ENCODE measurements around the gene MYMK. TPM values are rescaled to one million over a fixed set of nuclear protein-coding genes. Genes with fewer than 3 reads are reported as not detected.

The MYMK gene
- total RNA-seq, 4 donors from 2014 or later, result not detected

DNA sequence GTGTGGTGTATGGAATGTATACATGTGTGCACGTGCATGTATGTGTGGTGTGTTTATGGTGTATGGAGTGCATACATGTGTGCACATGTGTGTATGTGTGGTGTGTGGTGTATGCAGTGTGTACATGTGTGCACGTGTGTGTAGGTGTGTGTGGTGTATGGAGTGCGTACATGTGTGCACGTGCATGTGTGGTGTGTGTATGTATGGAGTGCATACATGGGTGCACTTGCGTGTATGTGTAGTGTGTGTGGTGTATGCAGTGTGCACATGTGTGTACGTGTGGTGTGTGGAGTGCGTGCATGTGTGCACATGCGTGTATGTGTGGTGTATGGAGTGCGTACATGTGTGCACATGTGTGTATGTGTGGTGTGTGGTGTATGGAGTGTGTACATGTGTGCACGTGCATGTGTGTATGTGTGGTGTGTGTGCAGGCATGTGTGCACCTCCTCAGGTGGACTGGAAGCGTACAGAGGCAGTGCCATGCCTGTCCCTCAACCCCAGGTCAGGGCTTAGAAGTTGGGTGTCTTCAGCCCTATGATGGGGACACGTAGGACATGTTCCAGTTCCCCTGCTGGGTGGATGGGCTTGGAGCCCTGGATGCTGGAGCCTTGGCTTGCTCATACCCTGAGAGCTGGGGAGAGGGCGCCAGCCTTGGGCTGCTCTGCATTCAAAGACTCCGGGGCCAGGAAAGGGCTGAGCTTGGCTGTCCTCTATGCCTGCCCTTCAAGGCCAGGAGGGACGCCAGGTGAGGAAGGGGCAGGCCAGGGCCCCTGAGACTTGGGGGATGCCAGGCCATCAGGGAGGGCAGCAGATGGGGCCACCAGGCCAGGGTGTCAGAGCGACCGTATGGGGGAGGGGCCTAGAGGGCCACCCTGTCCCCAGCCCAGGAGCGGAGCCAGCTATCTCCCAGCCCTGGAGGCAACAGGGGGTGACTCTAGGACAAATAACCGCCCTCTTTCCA, 12.2 kb downstream of the MYMK start:
- no peaks in the 10 kb centered on the region for H3K27me3 ChIP-seq
- intact Hi-C loops (cut with DNase I; ENCODE audit: low total_unique reads), result no loop called here
- DNase-seq, result no peak
- H3K4me1 ChIP-seq, result peaks cover 0 to 5% of the 10 kb centered on the region in 2 donors
- H3K4me3 ChIP-seq, result no peak overlapping the region
- no peaks in the 10 kb centered on the region for H3K9me3 ChIP-seq
- H3K27ac ChIP-seq, result no peak overlapping the region
- no peaks in the 10 kb centered on the region for H3K36me3 ChIP-seq
- TF ChIP-seq, protein P1, sequence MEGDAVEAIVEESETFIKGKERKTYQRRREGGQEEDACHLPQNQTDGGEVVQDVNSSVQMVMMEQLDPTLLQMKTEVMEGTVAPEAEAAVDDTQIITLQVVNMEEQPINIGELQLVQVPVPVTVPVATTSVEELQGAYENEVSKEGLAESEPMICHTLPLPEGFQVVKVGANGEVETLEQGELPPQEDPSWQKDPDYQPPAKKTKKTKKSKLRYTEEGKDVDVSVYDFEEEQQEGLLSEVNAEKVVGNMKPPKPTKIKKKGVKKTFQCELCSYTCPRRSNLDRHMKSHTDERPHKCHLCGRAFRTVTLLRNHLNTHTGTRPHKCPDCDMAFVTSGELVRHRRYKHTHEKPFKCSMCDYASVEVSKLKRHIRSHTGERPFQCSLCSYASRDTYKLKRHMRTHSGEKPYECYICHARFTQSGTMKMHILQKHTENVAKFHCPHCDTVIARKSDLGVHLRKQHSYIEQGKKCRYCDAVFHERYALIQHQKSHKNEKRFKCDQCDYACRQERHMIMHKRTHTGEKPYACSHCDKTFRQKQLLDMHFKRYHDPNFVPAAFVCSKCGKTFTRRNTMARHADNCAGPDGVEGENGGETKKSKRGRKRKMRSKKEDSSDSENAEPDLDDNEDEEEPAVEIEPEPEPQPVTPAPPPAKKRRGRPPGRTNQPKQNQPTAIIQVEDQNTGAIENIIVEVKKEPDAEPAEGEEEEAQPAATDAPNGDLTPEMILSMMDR (IDR thresholded peaks at IDR 0.05), result no peak
- no peak for TF ChIP-seq POLR2A (IDR thresholded peaks at IDR 0.05)

DNA sequence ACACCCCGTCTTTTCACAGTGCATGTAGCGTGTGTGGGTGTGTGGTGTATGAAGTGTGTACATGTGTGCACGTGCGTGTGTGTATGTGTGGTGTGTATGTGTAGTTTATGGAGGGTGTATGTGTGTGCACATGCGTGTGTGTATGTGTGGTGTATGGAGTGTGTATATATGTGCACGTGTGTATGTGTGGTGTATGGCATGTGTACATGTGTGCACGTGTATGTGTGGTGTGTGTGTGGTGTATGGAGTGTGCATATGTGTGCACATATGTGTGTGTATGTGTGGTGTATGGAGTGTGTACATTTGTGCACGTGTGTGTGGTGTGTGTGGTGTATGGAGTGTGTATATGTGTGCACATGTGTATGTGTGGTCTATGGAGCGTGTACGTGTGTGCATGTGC, 13.2 kb downstream of the MYMK start:
- no peaks in the 10 kb centered on the region for H3K27me3 ChIP-seq
- no peak for DNase-seq
- no peak overlapping the region for H3K27ac ChIP-seq
- TF ChIP-seq POLR2A (IDR thresholded peaks at IDR 0.05), result no peak
- TF ChIP-seq, protein P1 (IDR thresholded peaks at IDR 0.05), result no peak
- H3K36me3 ChIP-seq, result no peaks in the 10 kb centered on the region
- no peaks in the 10 kb centered on the region for H3K9me3 ChIP-seq
- intact Hi-C loops (cut with DNase I; ENCODE audit: low total_unique reads), result no loop called here
- no peak overlapping the region for H3K4me3 ChIP-seq
- H3K4me1 ChIP-seq, result peaks cover 0 to 9% of the 10 kb centered on the region in 2 donors

- Histone ChIP-seq H3K36me3 (no peaks in the 10 kb centered on the region), H3K27me3 (no peaks in the 10 kb centered on the region), H3K27ac (no peak overlapping the region), H3K4me3 (no peak overlapping the region), H3K4me1 (peaks cover 0 to 15% of the 10 kb centered on the region in 2 donors), H3K9me3 (no peaks in the 10 kb centered on the region)
- TF ChIP-seq, protein P1 (IDR thresholded peaks at IDR 0.05), result no peak
- TF ChIP-seq POLR2A (IDR thresholded peaks at IDR 0.05), result no peak
- DNase-seq, result no peak
- intact Hi-C loops (cut with DNase I; ENCODE audit: low total_unique reads), result no loop called here
Observed at GRCh38 chr9:133510926-133511505, 13.7 kb downstream of the MYMK start.

GRCh38 chr9:133509179-133510083, 15.3 kb downstream of the MYMK start:
- no peaks in the 10 kb centered on the region for H3K36me3 ChIP-seq
- no peak for DNase-seq
- no peaks in the 10 kb centered on the region for H3K9me3 ChIP-seq
- H3K4me3 ChIP-seq, result no peak overlapping the region
- intact Hi-C loops (cut with DNase I; ENCODE audit: low total_unique reads), result no loop called here
- H3K4me1 ChIP-seq, result peaks cover 0 to 18% of the 10 kb centered on the region in 2 donors
- no peaks in the 10 kb centered on the region for H3K27me3 ChIP-seq
- TF ChIP-seq, protein P1 (IDR thresholded peaks at IDR 0.05), result no peak
- TF ChIP-seq POLR2A (IDR thresholded peaks at IDR 0.05), result no peak
- no peak overlapping the region for H3K27ac ChIP-seq

All from uterus (tissue), 4 donors.